Measurements from ENCODE around the gene LMAN2L.

The LMAN2L gene

GRCh38 chr2:96703021-96703751 is 36.7 kb downstream of the LMAN2L start:
- no peak for DNase-seq

DNA sequence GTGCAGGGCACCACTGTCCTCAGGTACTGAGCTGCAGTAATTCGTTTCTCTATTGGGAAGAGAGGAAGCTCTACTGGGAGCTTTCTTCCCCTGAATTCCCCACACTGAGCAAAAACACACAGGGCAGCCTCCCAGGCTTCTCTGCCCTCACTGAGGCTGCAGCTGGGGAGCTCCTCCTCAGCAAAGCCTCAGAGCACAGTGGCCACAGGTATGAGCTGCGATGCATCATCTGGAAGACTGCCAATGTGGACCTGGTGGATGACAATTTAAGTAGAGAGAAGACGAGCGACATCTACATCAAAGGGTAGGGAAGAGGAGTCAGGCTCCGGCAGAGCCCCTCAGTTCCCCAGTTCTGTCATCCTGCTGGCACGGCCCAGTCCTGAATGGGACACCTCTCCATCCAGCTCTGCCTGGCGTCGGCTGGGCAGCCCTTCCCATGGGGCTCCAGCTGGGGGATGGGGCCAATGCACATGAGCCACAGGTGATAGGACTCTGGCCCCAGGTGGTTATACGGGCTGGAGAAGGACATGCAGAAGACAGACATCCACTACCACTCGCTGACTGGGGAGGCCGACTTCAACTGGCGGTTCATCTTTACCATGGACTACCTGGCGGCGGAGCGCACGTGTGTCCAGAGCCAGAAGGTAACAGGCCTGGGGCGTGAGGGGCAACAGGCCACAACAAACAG is 37.6 kb downstream of the LMAN2L start:
- no peak for DNase-seq

DNA sequence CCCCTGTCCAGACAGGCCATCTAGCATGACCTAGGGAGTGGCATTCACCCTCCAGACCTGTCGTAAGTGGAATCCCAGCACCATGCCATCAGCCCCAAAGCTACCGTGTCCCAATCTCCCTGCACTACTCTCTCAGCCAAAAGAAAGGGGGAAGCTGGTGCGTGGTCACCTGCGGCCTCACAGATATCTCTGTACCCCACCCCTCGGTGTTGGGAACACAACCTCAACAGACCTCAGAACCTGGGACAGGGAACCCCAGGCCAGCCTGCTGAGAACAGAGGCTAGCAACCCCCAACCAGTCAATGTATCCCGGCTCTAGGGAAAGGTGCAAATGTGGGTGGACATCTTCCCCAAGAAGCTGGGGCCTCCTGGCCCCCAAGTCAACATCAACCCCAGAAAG is 38.2 kb downstream of the LMAN2L start:
- DNase-seq = no peak

DNA sequence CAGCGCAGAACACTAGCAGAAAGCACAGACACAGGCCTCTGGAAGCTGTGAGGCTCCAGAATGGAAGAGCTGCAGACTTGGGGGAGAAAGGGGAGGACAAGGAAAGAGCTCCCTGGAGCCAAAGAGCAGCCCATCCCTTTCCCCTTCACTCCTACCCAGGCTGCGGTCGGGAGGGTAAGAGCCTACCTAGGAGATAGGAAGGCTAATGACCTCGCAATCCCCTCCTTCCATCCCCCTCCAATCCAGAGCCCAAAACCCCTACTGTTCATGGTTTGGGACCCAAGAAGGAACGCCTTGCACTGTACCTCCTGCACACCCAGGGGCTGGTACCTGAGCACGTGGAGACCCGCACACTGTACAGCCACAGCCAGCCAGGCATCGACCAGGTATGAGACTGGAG is 39.8 kb downstream of the LMAN2L start:
- no peak for DNase-seq

DNA sequence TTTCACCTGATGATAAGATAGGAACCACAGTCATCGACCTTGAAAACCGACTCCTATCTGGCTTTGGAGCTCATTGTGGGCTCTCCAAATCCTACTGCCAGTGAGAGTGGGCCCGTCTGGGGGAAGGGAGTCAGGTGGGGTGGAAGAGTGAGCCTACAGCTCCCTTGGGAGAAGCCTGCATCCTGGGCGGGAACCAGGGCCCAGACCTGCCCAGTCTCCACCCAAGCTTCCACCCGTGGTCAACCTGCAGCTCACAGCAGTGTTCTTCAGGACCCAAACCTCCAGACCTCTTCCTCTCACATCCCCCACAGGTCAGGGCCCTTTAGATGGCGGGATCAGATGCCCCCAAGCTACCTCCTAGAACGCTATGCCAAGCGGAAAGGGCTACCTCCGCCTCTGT is 40.2 kb downstream of the LMAN2L start:
- DNase-seq = no peak

DNA sequence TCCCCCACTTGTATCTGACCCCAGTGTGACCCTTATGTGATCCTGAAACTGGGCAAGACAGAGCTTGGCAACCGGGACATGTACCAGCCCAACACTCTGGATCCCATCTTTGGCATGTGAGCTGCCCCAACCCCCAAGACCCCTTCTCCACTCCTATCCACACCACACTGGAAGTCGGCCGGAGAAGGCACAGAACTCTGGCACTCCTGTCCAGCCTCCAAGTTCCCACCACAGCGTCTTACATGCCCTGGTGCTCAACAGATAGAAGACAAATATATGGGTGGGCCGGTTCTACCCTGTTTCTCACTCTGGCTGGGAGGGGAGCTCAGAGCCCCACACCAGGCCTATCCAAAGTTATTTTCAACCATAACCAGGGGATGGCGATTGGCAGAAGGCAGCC is 40.8 kb downstream of the LMAN2L start:
- DNase-seq = no peak

- DNase-seq = no peak
Observed at GRCh38 chr2:96698221-96698861, 41.5 kb downstream of the LMAN2L start.

GRCh38 chr2:96697476-96697875 is 42.4 kb downstream of the LMAN2L start:
- no peak for DNase-seq

- no peak for DNase-seq
Observed at GRCh38 chr2:96695602-96696001, 44.3 kb downstream of the LMAN2L start.

DNA sequence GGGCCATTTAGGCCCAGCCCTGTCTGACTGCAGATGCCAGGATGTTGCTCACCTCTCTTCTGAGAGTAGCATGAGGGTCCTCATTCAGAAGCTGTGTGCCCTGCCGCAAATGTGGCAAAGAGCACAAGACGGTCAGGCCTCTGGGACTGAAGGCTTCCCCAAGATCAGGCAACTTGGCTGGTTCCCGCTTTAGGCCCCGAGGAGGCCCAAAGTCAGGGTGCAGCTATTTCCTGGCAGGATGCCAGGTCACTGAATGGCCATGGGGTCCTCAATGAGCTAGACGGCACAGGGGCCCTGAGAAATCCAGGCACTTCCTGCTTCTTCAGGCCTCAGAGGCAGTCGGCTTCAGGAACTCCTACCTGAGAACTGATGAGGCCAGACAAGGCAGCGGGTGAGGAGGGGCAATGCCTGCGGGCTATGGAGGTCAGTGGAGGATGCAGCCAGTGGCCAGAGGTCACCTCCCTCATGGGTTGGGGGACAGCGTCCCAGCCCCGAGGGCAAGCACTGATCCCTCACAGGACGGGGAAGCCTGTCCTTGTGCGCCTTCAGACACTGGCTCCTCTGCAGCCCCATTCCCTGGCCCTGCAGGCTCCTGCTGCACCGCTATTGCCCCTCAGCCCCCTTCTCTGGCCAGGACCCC is 44.9 kb downstream of the LMAN2L start:
- DNase-seq = no peak

DNA sequence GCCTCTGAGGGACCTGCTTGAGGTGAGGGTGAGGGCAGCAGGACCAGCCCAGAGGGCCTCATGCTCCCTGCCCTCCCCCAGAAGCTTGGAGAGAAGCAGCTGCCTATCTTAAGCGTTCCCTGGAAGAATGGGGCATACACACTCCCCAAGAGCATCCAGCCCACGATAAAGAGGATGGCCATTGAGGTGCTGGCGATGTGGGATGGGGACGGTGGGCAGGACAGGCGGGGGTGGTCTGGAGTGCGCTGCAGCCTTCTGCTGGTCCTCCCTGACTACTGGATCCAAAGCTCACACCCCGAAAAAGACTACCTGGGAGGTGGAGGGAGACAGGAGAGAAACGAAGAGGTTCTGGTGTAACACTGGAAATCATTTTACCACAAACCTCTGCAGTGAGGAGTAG is 45.6 kb downstream of the LMAN2L start:
- no peak for DNase-seq

- no peak for DNase-seq
Observed at GRCh38 chr2:96693286-96694200, 46.3 kb downstream of the LMAN2L start.

DNA sequence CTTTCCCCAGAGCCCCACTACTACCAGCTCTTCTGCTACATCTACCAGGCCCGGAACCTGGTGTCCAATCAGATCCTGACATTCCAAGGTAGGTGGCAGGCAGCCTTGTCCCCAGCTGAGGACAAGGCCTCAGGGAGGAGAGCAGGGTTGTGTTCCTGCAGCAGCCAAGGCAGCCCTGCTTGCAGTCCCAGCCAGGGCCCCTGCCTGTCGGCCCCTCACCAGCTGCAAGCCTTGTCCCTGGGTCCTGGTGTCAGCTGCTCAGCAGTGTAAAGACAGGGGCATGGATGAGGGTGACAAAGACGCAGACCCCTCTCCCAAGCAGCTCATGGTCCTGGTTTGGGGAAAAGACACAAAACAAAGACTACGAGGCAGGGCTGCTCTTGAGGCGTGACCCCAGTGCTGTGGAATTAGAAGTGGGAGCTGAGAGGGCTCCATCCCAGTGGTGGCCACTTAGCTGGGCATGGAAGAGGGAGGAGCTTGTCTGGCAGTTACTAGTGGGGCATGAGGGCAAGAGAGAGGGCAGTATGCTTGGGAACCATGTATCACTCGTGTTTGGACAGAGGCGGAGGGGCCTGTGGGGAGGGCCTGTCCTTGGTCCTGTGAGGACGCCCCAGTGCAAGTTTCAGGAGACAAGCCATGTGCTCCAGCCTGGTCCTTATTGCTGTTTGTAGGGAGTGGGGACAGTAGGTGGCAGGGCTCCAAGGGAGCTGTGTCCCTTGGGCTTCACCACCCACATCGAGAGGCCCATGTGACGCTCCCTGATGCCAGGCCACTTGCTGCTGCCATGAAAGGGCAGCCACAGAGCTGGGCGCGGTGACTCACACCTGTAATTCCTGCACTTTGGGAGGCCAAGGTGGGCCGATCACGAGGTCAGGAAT is 47.5 kb downstream of the LMAN2L start:
- no peak for DNase-seq

GRCh38 chr2:96691022-96691612 is 48.7 kb downstream of the LMAN2L start:
- DNase-seq = no peak

DNA sequence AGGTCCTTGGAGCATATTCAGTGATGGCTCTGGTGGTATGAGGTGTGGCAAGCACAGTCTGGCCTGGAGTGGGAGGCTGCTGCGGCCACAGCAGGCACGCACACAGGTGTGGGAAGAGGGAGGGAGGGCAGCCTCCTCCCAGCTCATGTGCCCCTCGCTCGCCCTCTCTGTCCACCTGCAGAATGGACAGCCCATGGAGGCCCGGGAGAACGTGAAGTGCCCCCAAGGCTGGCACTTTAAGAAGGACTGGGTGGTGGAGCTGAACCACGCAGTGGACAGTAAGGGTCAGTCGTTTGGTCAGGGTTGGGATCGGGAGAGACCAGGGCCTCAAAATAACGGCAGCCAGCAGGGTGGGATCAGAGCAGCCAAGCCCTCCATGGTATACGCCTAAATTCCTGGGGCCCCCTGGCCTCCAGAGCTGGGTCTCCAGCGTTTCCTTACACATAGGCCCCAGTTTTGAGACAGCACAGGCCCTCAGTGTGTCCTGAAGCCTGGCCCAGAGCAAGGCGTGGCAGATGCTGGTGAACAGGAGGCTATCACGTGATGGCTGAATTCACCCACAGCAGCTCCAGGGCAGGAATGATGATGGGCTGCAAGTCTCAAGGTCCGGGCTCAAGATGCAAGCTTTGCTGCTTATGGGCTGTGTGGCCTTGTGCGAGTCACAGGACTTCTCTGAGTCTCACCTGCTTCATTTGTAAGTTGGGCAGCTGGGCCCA is 49.4 kb downstream of the LMAN2L start:
- no peak for DNase-seq

GRCh38 chr2:96689431-96689991 is 50.4 kb downstream of the LMAN2L start:
- no peak for DNase-seq

- no peak for DNase-seq
Observed at GRCh38 chr2:96688649-96689430, 51.0 kb downstream of the LMAN2L start.

- no peak for DNase-seq
Observed at GRCh38 chr2:96687711-96688640, 51.9 kb downstream of the LMAN2L start.

Measured in suppressor macrophage (primary cell).